ENCODE measurements around the gene GBX2. TPM values are rescaled to one million over a fixed set of nuclear protein-coding genes. Genes with fewer than 3 reads are reported as not detected.

GBX2 gene
- total RNA-seq, 2 experiments from 2014 or later: not detected

DNA sequence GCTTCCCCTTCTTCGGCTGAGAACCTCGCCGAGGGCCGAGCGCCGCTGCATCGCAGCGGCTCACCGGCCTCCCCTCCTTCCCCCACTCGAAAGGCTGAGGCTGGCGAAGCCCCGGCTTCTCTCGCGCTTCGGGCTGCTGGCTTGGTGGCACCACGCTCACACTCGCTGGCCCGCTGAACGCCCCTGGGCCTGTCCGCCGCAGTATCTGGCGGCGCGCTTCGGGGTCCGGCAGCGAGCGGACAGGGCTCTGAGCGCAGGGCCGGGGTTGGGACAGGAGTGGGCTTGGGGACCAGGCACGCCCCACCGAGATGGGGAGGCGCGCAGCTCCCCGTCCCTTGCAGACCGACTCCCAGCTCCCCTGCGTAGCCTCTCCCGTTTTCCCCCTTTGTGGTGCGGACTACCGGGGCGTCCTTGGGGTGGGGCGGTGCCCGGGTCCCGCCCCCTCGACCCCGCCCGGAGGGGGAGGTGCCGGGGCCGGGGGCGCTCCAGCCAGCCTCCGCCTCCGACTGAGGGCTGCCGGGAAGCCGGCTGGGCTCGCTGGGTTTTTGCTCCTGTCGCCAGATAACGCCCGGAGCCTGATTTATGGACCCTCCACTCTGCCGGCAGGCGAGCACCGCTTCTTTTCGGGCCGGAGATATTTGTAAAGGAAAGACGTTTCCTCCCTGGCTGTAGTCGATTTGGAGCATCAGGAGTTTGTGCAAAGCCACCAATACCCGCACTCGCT is 3.8 kb downstream of the GBX2 start:
- Mint-ChIP-seq H3K36me3 (ENCODE audit: low read depth) (no peaks in the 10 kb centered on the region), H3K4me3 (no peak overlapping the region), H3K4me1 (ENCODE audit: low read depth) (peaks cover 15% of the 10 kb centered on the region), H3K9me3 (no peaks in the 10 kb centered on the region), H3K27ac (no peak overlapping the region), H3K27me3 (peaks cover 57% of the 10 kb centered on the region)
- ChIA-PET POLR2A (no interaction called here), CTCF (no interaction called here)
- no peaks in the 10 kb centered on the region for H3K36me3 ChIP-seq (ENCODE audit: insufficient read depth, low read length)
- H3K4me1 ChIP-seq (ENCODE audit: insufficient read depth, low read length): peaks cover 7% of the 10 kb centered on the region
- intact Hi-C loops (cut with DNase I, micrococcal nuclease): no loop called here
- no peak for TF ChIP-seq CTCF (IDR thresholded peaks at IDR 0.05)
- H3K27me3 ChIP-seq (ENCODE audit: control insufficient read depth in 1 of 2, insufficient read depth in 2 of 2, low read length in 2 of 2): peaks cover 57 to 90% of the 10 kb centered on the region in 2 experiments
- DNase-seq: no peak
- ATAC-seq (ENCODE audit: poor library complexity): no peak
- no peak overlapping the region for H3K27ac ChIP-seq (ENCODE audit: low read depth in 1 of 2, low read length in 2 of 2)
- peaks cover 0 to 41% of the 10 kb centered on the region in 2 experiments for H3K9me3 ChIP-seq (ENCODE audit: control insufficient read depth in 1 of 2, insufficient read depth in 1 of 2, low read length in 2 of 2)
- no peak overlapping the region for H3K4me3 ChIP-seq (ENCODE audit: low read length)

DNA sequence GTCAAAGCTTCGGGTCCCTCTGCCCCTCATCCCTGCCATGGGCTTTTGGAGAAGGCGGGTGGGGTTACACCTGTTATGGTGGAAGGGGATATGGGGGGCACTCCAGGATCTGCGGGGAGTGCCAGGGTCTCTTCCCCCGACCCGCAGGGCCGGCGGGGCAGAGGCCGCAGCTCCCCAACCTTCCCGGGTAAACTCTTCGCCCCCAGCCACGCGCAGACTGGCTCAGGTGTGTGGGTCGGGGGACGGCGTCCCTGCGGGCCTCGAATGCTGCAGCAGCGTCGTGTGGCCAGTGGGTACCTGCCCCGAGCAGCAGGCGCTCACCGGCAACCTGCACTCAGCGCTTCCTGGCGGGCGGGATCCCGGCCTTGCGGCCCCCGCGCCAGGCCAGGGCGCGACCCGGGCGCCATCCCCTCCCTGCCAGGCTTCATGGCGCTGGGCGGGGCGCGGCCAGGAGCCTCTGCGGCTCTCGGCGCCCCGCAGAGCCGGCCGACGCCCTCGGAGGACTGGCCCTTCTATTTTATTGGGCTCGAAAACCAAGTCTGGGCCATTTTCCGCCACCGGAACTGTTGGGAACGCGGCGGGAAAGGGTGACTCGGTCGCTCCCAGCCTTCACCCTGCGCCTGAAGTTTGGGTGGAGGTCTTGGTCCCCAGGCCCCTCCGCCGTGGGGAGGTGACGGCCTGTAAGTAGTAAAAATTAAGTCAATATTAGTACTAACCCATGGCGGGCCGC is 4.5 kb downstream of the GBX2 start:
- Histone ChIP-seq H3K27me3 (ENCODE audit: control insufficient read depth in 1 of 2, insufficient read depth in 2 of 2, low read length in 2 of 2) (peaks cover 50 to 88% of the 10 kb centered on the region in 2 experiments), H3K4me3 (ENCODE audit: low read length) (no peak overlapping the region), H3K36me3 (ENCODE audit: insufficient read depth, low read length) (no peaks in the 10 kb centered on the region), H3K9me3 (ENCODE audit: control insufficient read depth in 1 of 2, insufficient read depth in 1 of 2, low read length in 2 of 2) (peaks cover 0 to 43% of the 10 kb centered on the region in 2 experiments), H3K27ac (ENCODE audit: low read depth in 1 of 2, low read length in 2 of 2) (no peak overlapping the region), H3K4me1 (ENCODE audit: insufficient read depth, low read length) (peaks cover 7% of the 10 kb centered on the region)
- TF ChIP-seq CTCF (IDR thresholded peaks at IDR 0.05): no peak
- Mint-ChIP-seq H3K4me3 (no peak overlapping the region), H3K27me3 (peaks cover 56% of the 10 kb centered on the region), H3K4me1 (ENCODE audit: low read depth) (peaks cover 15% of the 10 kb centered on the region), H3K36me3 (ENCODE audit: low read depth) (no peaks in the 10 kb centered on the region), H3K9me3 (no peaks in the 10 kb centered on the region), H3K27ac (no peak overlapping the region)
- intact Hi-C loops (cut with DNase I, micrococcal nuclease): no loop called here
- ChIA-PET CTCF (no interaction called here), POLR2A (no interaction called here)
- ATAC-seq (ENCODE audit: poor library complexity) (no peak), DNase-seq (no peak)

- Mint-ChIP-seq H3K4me3 (no peak overlapping the region), H3K4me1 (ENCODE audit: low read depth) (peaks cover 15% of the 10 kb centered on the region), H3K27ac (no peak overlapping the region), H3K36me3 (ENCODE audit: low read depth) (no peaks in the 10 kb centered on the region), H3K9me3 (no peaks in the 10 kb centered on the region), H3K27me3 (peaks cover 63% of the 10 kb centered on the region)
- Histone ChIP-seq H3K36me3 (ENCODE audit: insufficient read depth, low read length) (no peaks in the 10 kb centered on the region), H3K27ac (ENCODE audit: low read depth in 1 of 2, low read length in 2 of 2) (no peak overlapping the region), H3K4me1 (ENCODE audit: insufficient read depth, low read length) (peaks cover 7% of the 10 kb centered on the region), H3K9me3 (ENCODE audit: control insufficient read depth in 1 of 2, insufficient read depth in 1 of 2, low read length in 2 of 2) (peaks cover 0 to 43% of the 10 kb centered on the region in 2 experiments), H3K4me3 (ENCODE audit: low read length) (no peak overlapping the region), H3K27me3 (ENCODE audit: control insufficient read depth in 1 of 2, insufficient read depth in 2 of 2, low read length in 2 of 2) (peaks cover 50 to 85% of the 10 kb centered on the region in 2 experiments)
- DNase-seq: no peak
- no peak for TF ChIP-seq CTCF (IDR thresholded peaks at IDR 0.05)
- CTCF ChIA-PET: no interaction called here
- POLR2A ChIA-PET: no interaction called here
- intact Hi-C loops (cut with DNase I, micrococcal nuclease): no loop called here
- ATAC-seq (ENCODE audit: poor library complexity): no peak
Measured at GRCh38 chr2:236162882-236163470, 5.2 kb downstream of the GBX2 start.
